ENCODE results near the gene WDSUB1. TPM values are rescaled to one million over a fixed set of nuclear protein-coding genes. Genes with fewer than 3 reads are reported as not detected.

The WDSUB1 gene
- total and polyA plus RNA-seq, 8 donors: 11.3 to 17.9 (median 14.7) TPM

GRCh38 chr2:159292157-159292556 lies 5.7 kb upstream of the WDSUB1 start:
- no peaks in the 10 kb centered on the region for H3K9me3 ChIP-seq
- H3K4me1 ChIP-seq: peaks cover 0 to 15% of the 10 kb centered on the region in 2 donors
- DNase-seq (no peak), ATAC-seq (no peak)
- H3K36me3 ChIP-seq: no peaks in the 10 kb centered on the region
- no peak overlapping the region for H3K27ac ChIP-seq
- H3K4me3 ChIP-seq: no peak overlapping the region
- H3K27me3 ChIP-seq: no peaks in the 10 kb centered on the region
- intact Hi-C loops (cut with DNase I): no loop called here
- no peak for TF ChIP-seq CTCF (IDR thresholded peaks at IDR 0.05)

- ATAC-seq: no peak
- TF ChIP-seq CTCF (IDR thresholded peaks at IDR 0.05): no peak
- H3K9me3 ChIP-seq: no peaks in the 10 kb centered on the region
- no peak overlapping the region for H3K27ac ChIP-seq
- no peaks in the 10 kb centered on the region for H3K36me3 ChIP-seq
- H3K4me3 ChIP-seq: no peak overlapping the region
- H3K27me3 ChIP-seq: no peaks in the 10 kb centered on the region
- peak in 1 of 4 donors; percentile 27 for DNase-seq
- intact Hi-C loops (cut with DNase I): no loop called here
- H3K4me1 ChIP-seq: peaks cover 0 to 23% of the 10 kb centered on the region in 2 donors
Observed at GRCh38 chr2:159290289-159290907, 3.9 kb upstream of the WDSUB1 start.

GRCh38 chr2:159287733-159288132 lies 1.2 kb upstream of the WDSUB1 start:
- no peaks in the 10 kb centered on the region for H3K27me3 ChIP-seq
- no peak for ATAC-seq
- no peak overlapping the region for H3K4me3 ChIP-seq
- peak overlapping the region; percentile 91 to 93 for H3K27ac ChIP-seq
- intact Hi-C loops (cut with DNase I): no loop called here
- H3K36me3 ChIP-seq: no peaks in the 10 kb centered on the region
- DNase-seq: no peak
- H3K9me3 ChIP-seq: no peaks in the 10 kb centered on the region
- TF ChIP-seq CTCF (IDR thresholded peaks at IDR 0.05): no peak
- H3K4me1 ChIP-seq: peaks cover 0 to 33% of the 10 kb centered on the region in 2 donors

GRCh38 chr2:159286709-159287441 lies 372 bp upstream of the WDSUB1 start:
- Histone ChIP-seq H3K36me3 (peaks cover 0 to 3% of the 10 kb centered on the region in 2 donors), H3K27me3 (no peaks in the 10 kb centered on the region), H3K9me3 (no peaks in the 10 kb centered on the region), H3K27ac (peak overlapping the region; percentile 91 to 93), H3K4me3 (peak overlapping the region; percentile 76 to 94), H3K4me1 (peaks cover 0 to 33% of the 10 kb centered on the region in 2 donors)
- TF ChIP-seq CTCF (IDR thresholded peaks at IDR 0.05): no peak
- DNase-seq: peak; percentile 96 to 100 (median 99)
- intact Hi-C loops (cut with DNase I): no loop called here
- ATAC-seq: peak; percentile 99

GRCh38 chr2:159285433-159285832 lies 1.1 kb downstream of the WDSUB1 start:
- peaks cover 0 to 27% of the 10 kb centered on the region in 2 donors for H3K4me1 ChIP-seq
- ATAC-seq: no peak

More at GRCh38 chr2:159285433-159285832, 1.1 kb downstream of the WDSUB1 start:
- Histone ChIP-seq H3K27ac (peak overlapping the region; percentile 74 to 93), H3K36me3 (peaks cover 0 to 8% of the 10 kb centered on the region in 2 donors), H3K4me3 (peak overlapping the region; percentile 76 to 94), H3K9me3 (no peaks in the 10 kb centered on the region), H3K27me3 (no peaks in the 10 kb centered on the region)
- intact Hi-C loops (cut with DNase I): no loop called here
- DNase-seq: no peak
- TF ChIP-seq CTCF (IDR thresholded peaks at IDR 0.05): no peak
